Progenitor cell of endocrine pancreas (in vitro differentiated cells): ENCODE results near the gene PREB. TPM values are rescaled to one million over a fixed set of nuclear protein-coding genes. Genes with fewer than 3 reads are reported as not detected.

Source experiments
- DNase-seq: peaks from one replicate; pipeline ENCODE4 v3.0.0; 2021; ENCODE audit warnings: low spot score; ENCODE audit not compliant: unreplicated experiment
- H3K27ac Mint-ChIP-seq: 2 replicates; pipeline ENCODE4 v1.8.0; 2021; ENCODE audit warnings: mild to moderate bottlenecking, moderate library complexity, mixed read lengths
- H3K27me3 Mint-ChIP-seq: 2 replicates; pipeline ENCODE4 v1.8.0; 2021; ENCODE audit warnings: mixed read lengths
- H3K36me3 Mint-ChIP-seq: 2 replicates; pipeline ENCODE4 v1.8.0; 2022; ENCODE audit warnings: mixed read lengths; ENCODE audit not compliant: insufficient read depth
- H3K4me1 Mint-ChIP-seq: 2 replicates; pipeline ENCODE4 v1.8.0; 2021; ENCODE audit warnings: low read depth, mixed read lengths
- H3K4me3 Mint-ChIP-seq: 2 replicates; pipeline ENCODE4 v1.8.0; 2021; ENCODE audit warnings: low read depth, mild to moderate bottlenecking, moderate library complexity, mixed read lengths
- H3K9me3 Mint-ChIP-seq: 2 replicates; pipeline ENCODE4 v1.8.0; 2021; ENCODE audit warnings: low read depth, mixed read lengths
- total RNA-seq: library from RNA; stranded (reverse); gene quantifications from 2 replicates; pipeline ENCODE4 v1.2.1, GENCODE V29; 2021
- TF ChIP-seq, protein P1 (sequence below): fragments of 200-600 bp; sonication (generic); IDR thresholded peaks from one replicate; pipeline ENCODE4 v1.5.0; 2021; ENCODE audit warnings: antibody characterized with exemption, mild to moderate bottlenecking; ENCODE audit not compliant: unreplicated experiment

The PREB gene
- total RNA-seq, 1 donor from 2014 or later, result 46.9 TPM

DNA sequence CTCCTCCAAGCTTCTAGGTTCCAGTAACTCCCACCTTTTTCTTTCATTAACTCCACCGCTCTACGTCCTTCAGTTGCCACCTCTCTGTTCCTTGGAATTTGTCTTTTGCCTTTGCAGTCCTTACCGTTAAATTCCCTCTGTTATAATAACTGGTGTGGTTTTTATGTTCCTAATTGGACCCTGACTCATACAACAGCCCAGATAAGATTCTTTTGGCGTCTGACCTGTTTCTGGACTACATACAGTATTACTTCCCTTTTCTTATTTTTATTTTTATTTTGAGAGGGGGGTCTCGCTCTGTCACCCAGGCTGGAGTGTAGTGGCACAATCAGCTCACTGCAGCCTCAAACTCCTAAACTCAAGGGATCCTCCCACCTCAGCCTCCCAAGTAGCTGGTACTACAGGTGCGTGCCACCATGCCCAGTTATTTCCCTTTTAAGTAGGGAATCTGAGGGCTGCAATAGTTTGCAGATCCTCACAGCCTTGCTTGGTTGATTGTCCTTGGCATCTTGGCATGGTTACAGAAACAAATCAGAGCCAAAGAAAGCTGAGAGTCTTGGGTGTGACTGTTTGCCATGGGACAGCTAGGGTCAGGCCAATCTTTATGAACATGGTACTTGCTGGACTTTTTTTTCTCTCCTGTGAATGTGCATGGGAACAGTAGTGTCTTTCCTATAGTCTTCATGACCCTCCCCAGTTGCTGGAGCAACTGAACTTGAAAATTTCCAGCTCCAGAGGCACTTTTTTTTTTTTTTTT lies 36.3 kb upstream of the PREB start:
- no peak for DNase-seq
- Mint-ChIP-seq H3K4me3 (no peak overlapping the region), H3K36me3 (no peaks in the 10 kb centered on the region), H3K27me3 (peaks cover 11% of the 10 kb centered on the region), H3K27ac (no peak overlapping the region), H3K4me1 (peaks cover 3% of the 10 kb centered on the region), H3K9me3 (no peaks in the 10 kb centered on the region)
- TF ChIP-seq, protein P1, sequence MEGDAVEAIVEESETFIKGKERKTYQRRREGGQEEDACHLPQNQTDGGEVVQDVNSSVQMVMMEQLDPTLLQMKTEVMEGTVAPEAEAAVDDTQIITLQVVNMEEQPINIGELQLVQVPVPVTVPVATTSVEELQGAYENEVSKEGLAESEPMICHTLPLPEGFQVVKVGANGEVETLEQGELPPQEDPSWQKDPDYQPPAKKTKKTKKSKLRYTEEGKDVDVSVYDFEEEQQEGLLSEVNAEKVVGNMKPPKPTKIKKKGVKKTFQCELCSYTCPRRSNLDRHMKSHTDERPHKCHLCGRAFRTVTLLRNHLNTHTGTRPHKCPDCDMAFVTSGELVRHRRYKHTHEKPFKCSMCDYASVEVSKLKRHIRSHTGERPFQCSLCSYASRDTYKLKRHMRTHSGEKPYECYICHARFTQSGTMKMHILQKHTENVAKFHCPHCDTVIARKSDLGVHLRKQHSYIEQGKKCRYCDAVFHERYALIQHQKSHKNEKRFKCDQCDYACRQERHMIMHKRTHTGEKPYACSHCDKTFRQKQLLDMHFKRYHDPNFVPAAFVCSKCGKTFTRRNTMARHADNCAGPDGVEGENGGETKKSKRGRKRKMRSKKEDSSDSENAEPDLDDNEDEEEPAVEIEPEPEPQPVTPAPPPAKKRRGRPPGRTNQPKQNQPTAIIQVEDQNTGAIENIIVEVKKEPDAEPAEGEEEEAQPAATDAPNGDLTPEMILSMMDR, result no peak

DNA sequence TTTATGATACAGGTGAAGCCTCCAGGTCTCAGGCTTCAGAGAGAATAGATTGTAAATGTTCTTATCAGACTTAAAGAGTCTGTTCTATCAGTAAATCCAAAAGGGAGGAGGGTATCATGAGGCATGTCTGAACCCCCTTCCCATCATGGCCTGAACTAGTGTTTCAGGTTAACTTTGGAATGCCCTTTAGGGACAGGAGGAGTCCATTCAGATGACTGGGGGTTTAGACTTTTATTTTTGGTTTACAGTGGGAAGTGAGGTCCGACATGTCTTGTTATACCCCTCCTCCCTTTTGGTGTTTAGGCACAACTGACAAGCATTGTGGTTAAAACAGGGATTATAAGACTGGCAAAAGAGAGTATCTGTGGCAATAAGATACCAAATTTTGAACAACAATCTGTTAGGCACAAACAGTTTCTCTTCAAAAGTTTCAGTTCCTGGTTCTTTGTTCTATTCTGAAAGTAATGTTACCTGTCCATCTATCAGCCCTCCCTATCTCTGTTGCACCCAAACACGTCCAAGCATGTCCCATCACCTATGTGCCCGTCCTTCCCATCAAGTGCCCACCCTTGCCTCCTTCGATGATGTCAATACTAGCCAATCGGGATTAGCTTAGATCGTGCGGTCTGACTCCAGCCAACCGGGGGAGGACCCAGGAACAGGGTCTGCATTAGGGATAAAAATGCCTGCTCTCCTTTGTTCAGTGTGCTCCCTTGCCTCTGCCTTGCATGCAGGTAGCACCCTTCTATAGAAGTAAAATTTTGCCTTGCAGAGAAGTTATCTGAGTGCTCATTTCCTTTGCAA lies 30.7 kb upstream of the PREB start:
- Mint-ChIP-seq H3K27me3 (peaks cover 3% of the 10 kb centered on the region), H3K9me3 (no peaks in the 10 kb centered on the region), H3K36me3 (no peaks in the 10 kb centered on the region), H3K27ac (no peak overlapping the region), H3K4me3 (no peak overlapping the region), H3K4me1 (peaks cover 3% of the 10 kb centered on the region)
- TF ChIP-seq, protein P1, result no peak
- no peak for DNase-seq

DNA sequence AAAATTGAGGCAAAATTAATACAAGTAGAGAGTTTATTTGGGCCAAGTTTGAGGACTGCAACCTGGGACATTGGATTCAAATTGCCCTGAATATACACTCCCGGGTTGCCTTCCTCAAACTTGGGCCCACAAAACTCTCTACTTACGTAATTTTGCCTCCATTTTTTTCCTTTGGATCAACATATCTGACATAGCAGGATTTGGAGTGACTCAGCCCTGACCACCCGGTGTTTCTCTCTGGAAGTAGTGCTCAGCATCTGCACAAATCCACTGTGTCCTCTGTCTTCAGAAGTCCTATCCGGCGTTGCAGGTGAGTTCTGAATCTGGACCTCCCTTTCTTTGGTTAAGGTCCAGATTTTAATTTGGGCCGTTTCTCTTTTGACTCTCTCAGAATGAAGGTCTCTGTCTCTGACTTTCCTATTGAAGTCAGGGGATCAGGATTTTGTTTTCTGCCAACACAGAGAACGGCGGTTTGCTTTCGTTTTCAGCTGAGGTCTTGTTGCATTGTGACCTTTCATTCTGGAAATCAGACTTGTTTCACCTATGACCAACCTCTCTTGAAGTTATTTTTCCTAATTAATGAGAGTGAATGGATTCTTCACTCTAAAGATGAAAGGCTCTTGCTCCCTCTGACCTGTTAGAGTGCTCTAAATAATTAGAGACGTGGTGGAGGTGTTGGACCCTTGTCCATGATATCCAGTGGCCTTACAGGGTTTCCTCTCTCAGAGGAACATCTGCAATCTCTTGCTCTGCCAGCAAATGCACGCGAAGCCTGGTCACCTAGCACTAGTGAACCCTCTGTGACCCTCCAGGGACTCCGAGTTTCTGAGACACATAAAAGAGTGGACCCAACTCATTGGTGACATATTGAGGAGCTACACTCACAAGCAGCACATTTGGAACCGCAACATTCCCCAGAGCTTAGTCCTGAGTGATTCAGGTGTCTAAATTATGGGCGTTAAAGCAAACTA lies 28.0 kb upstream of the PREB start:
- Mint-ChIP-seq H3K4me3 (no peak overlapping the region), H3K27me3 (peaks cover 3% of the 10 kb centered on the region), H3K9me3 (no peaks in the 10 kb centered on the region), H3K27ac (no peak overlapping the region), H3K4me1 (peaks cover 7% of the 10 kb centered on the region), H3K36me3 (no peaks in the 10 kb centered on the region)
- no peak for DNase-seq
- TF ChIP-seq, protein P1, result no peak

- H3K4me1 Mint-ChIP-seq, result peaks cover 4% of the 10 kb centered on the region
- DNase-seq, result no peak
- no peaks in the 10 kb centered on the region for H3K9me3 Mint-ChIP-seq
- no peaks in the 10 kb centered on the region for H3K36me3 Mint-ChIP-seq
- peaks cover 3% of the 10 kb centered on the region for H3K27me3 Mint-ChIP-seq
- TF ChIP-seq, protein P1, result no peak
- H3K4me3 Mint-ChIP-seq, result no peak overlapping the region
- no peak overlapping the region for H3K27ac Mint-ChIP-seq
Observed at GRCh38 chr2:27160191-27160590, 25.8 kb upstream of the PREB start.

DNA sequence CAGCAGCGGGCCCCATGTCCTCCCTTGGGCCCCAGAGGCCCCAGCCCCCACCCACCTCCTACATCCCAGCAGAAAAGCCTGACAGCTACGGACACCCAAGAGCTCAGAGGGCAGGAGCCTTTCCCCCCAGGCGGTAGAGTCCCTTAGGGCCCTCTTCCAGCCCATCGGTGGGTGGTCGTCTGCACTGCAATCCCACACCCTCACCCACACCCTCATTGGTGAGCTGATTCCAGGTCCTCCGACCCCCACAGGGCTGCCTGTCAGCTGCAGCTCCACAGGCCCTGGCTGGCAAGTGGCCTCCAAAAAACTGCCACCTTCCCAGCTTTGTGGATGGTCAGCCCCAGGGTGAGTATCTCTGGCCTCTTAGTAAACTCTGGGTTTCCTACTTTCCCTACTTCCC lies 24.8 kb upstream of the PREB start:
- no peak for DNase-seq
- peaks cover 3% of the 10 kb centered on the region for H3K27me3 Mint-ChIP-seq
- H3K9me3 Mint-ChIP-seq, result no peaks in the 10 kb centered on the region
- H3K4me1 Mint-ChIP-seq, result peaks cover 4% of the 10 kb centered on the region
- H3K36me3 Mint-ChIP-seq, result no peaks in the 10 kb centered on the region
- TF ChIP-seq, protein P1, result no peak
- no peak overlapping the region for H3K27ac Mint-ChIP-seq
- H3K4me3 Mint-ChIP-seq, result no peak overlapping the region
